CD4-positive, alpha-beta T cell treated with Interferon gamma for 1 hour (primary cell): Measurements from ENCODE around the gene EI24.

Experiments
- DNase-seq: peaks from one replicate; pipeline ENCODE4 v3.0.0-alpha.2; 2020

The EI24 gene

DNA sequence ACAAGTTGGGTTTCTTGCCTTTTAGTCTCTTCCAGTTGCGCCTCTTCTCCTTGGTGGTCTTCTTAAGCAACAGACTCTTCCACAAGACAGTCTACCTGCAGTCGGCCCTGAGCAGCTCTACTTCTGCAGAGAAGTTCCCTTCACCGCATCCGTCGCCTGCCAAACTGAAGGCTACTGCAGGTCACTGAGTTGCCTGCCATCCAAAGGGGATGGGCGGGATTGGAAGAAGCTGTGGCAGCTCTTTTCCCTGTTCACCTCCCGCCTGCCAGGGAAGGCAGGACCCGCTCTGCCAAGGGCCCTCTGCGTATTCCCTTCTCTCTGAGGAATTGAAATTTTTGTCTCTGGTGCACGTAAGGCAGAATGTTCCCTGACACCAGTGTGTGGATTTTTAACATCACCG is 14.2 kb downstream of the EI24 start:
- no peak for DNase-seq

DNA sequence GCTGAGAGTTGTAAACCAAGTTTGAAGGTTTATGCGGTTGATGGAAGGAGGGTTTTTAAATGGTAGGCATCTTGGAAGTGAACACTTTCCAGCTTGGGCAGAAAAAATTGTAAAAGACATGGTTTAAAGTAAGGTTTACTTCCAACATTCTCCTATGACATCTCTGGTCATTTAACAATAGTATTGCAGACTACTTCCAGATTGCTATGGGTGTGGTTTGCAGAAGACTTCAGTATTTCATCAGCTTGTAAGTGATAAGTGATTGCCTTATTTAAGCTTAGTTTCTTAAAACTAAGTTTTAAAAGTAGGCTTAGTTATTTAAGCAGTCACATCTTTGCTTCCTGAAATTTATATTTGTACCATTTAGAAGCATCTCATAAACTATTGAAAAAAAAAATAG is 16.2 kb downstream of the EI24 start:
- no peak for DNase-seq

DNA sequence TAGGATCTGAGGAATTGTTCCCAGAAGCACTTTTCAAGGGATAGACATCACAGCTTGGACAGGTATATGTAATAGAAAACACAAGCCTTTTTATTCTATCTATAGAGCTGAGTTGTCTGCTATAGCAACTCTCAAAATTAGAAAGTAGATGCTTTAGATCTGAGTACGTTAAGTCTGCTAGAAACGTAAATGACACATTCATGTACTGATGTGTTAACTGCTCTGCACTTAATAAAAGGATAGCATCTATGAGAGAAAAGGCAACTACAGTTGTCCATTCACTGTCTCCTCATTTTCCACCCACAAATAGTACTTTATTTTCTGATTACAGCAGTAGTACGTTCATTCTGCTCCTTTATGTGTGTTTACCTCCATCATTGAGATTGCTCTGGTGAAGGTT is 17.3 kb downstream of the EI24 start:
- DNase-seq, result no peak

DNA sequence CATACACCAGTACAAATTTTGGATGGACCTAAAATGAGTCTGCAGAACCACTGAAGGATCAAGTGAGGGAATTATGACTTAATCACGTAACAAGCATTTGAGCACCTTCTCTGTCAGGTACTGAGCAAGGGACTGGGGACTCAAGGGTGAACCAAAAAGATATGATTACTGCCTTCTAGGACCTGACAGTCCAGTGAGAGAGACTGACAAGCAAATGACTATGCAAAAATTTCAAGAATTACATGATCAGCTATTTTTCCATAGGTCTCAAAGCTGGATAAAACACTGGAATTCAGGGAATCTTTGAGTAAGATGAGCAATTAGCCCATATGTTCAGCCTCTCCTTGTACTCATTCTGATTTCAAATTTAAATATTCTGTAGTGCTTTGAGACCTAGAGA is 18.2 kb downstream of the EI24 start:
- no peak for DNase-seq

DNA sequence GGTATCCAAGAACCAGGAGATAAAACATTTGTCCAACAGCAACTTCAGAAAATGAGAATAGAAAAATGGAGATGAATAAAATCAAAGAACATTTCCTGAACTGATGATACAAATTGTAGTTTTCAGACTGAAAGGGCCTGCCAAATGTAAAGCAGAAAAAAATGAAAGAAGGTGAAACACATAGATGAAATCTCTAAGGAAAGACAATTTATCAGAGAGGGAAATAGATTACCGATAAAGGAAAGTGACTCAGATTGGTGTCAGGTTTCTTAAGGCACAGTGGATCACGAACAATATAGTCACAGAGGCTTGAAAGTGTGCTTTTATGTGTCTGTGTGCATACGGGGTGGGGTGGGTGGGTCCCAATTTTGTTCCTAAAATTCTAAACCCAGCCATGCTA is 19.2 kb downstream of the EI24 start:
- DNase-seq, result no peak

DNA sequence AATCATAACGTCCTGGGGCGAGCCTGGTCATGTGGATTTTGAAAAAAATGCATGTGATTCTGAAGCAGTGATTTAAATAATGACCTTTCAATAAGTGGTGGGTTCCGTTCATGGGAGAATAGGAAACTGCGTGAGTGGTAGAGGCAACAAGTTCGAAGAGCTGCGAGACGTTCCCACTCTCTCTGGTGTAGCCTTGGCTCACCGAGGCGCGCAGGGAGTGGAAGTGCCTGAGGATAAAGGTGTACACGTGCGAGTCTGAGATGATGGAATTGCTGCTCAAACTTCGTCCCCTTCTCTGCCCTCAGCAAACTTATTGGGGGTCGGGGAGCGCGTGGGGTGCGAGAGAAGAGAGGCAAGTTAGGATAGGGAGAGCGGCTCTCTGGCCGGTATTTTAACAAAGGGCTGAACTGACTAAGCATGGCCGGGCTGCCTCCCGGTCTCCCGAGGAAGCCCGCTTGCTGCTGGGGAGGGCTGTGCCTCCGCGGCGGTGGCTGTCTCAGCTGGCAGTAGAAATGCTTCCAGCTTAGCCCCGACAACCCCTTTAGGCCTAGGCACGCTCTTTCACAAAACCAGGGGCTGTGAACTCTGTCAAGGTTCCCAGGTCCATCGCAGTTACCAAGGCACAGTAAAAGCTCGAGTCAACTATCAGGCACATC is 22.5 kb downstream of the EI24 start:
- DNase-seq, result no peak

DNA sequence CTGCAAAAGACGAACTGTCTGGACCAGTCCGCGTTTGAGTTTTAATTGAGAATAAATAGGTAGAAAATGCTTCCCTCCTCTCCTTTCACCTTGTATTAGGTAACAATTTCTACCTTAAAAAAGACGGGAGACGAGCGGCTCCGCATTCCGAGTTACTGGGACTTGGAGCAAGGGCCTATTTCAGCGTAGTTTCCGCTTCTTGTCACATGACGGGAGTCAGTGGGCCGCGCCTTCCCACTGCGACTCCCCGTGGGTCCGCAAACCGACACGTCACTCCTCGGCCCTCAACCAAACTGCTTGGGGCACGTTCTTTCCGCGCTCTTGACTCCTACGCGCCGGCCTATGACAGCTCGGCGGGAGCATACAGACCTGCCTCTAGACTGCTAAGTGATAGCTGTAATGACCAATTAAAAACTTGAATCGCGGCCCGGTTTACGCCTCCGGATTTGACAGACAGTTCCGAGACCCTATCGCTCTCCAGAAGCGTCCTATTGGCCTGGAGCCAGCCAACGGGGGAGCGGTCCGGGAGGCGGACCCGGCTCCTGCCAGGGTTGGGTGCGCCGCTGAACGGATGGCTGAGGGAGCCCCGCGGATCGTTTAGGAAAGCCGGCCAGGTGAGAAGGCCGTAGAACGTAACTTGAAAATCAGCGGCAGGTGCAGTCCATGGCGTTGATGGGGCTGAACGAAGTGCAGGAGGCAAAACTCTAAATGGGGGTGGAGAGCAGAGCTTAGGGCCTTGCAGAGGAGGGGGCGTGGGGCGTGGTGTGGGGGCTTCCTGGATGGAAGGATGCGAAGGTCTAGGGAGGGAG is 23.2 kb downstream of the EI24 start, which contains the start of gene STT3A:
TSS of gene STT3A (plus strand) at position 548 of the 809 bp plus-strand sequence. CDS start 3,064 bp downstream, outside the sequence.
- peak; percentile 99 for DNase-seq

DNA sequence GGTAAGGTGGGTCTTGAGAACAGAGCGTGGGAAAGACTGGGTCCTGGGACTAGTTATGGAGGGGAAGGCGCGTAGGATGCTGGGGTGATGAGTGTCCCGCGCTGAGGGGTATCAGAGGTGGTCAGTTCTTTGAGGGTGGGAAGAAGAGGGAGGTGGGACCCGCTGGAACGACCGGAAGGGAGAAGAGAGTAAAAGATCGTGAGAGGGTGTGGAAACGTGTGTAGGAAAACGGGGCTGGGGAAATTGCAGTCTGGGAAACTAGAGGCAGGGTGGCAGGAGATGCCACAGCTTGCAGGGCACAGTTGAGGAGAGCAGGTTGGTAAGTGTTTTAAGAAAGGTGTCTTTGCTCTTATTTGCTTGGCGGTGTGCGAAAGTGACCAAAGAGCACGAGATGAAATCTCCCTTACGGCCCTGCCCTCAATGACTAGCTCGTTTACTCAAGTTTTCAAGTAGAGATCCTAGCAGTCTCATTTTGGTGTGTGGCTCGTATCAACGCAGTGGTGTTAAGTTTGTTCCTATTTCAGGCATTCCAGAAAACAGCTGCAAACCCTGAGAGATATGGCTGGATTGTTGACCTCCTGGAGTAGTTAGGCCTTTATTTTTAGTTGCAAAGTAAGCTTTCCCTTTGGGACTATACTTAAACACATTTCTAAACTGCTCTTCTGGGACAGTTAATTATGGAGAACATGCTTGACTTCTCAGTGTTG is 24.0 kb downstream of the EI24 start:
- DNase-seq, result no peak

DNA sequence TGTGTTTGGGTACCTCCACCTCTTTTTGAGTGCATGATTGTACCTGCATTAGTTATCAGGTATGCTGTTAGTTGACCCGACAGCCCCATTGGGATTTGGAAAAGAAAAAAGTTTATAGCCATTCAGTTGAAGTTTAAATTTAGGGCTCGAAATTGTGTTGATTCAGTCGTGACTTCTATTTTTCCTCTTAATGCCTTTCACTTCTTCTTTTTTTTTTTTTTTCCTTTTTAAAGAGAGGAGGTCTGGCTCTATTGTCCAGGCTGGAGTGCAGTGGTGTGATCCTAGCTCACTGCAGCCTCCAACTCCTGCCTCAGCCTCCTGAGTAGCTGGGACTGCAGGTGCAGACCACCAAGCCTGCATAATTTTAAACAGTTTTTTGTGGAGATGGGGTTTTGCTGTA is 25.7 kb downstream of the EI24 start:
- no peak for DNase-seq

DNA sequence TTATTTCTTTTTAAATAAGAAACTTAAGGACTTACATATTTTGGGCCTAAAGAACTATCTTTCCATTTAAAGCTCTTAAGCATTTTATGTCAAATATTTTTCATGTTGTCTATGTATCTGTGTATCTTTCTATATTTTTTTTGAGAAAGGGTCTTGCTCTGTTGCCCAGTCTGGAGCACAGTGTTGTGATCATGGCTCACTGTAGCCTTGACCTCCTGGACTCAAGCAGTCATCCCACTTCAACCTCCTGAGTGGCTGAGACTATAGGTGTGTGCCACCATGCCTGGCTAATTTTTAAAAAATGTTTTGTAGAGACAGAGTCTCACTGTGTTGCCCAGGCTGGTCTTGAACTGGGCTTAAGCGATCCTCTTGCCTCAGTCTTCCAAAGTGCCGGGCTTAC is 31.4 kb downstream of the EI24 start:
- no peak for DNase-seq

DNA sequence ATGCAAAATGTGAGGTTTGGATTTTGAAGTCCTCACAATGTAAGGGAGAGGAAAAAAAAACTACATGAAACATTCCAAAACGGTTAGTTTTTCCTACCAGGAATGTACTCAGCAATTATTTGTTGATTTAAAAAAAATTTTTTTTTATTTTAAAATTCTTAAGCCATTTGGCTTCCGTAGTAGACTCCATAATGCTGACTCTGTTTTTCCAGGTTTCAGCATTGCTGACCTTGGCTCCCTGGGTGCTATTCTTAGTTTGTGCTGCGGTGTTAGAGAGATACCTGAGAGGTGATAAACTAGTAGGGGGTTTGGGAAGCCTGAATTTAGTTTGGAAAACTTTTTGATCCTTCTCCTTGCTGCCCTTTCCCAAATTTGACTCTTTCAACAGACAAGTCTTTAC is 33.9 kb downstream of the EI24 start:
- no peak for DNase-seq

DNA sequence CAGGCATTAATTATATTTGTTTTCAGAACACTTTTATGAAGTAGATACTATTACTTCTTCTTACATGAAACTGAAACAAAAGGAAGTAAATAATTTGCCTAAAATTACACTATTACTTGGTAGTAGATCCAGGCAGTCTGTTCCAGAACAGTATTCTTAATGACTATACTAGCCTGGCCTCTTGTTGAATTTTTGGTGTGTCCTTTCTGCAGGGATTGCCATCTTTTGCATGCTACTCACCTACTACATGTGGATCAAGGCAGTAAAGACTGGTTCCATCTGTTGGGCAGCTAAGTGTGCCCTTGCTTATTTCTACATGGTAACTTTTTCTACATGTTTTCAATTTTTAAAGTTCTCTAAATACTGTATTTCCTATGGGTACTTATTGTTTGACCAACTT is 36.1 kb downstream of the EI24 start:
- DNase-seq, result no peak

DNA sequence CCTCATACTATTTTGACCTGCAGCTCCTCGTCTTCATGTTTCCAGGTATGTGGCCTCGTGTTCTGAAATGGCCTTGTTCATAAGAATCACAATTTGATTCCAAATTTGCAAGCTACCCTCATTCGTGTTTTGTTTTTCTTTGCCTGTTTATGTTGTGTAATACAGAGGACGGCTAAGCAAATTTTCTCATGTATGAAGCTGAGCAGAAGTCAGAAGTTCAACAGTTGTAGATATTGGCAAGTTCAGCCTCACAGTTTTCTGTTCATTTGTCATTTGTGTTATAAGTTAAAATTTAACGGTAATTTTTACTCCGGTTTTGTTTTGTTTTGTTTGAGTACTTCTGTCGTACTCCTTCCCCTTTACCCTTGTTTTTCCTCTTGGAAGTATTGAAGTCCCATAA is 40.3 kb downstream of the EI24 start:
- DNase-seq, result no peak

DNA sequence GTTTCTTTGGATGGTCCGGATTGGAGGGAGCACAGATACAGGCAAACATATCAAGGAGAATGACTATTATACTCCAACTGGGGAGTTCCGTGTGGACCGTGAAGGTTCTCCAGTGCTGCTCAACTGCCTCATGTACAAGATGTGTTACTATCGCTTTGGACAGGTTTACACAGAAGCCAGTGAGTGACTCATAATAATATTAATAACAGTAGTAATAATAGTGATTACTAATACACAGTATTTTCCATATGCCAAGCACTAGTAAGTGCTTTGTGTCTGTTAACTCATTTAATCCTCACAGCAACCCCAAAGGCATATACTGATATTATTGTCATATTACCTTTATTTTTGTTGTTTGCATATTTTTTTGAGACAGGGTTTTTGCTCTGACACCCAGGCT is 49.1 kb downstream of the EI24 start:
- DNase-seq, result no peak

DNA sequence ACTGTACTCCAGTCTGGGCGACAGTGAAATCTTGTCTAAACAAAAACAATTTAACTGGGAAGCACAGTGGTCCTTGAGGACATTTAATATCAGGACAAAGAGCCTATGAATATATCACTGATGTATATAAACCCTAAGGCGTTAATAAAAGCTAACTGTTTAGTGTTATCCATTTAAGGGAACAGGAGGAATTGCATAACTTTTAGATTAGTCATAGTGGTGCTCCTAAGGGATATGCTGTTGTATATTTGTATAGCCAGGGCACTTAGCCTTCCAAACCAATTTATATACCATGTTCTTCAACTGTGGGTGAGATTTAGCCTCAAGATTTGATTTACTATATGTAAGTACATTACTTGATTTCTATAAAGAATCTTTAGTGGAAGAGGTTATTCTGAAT is 52.7 kb downstream of the EI24 start:
- no peak for DNase-seq

DNA sequence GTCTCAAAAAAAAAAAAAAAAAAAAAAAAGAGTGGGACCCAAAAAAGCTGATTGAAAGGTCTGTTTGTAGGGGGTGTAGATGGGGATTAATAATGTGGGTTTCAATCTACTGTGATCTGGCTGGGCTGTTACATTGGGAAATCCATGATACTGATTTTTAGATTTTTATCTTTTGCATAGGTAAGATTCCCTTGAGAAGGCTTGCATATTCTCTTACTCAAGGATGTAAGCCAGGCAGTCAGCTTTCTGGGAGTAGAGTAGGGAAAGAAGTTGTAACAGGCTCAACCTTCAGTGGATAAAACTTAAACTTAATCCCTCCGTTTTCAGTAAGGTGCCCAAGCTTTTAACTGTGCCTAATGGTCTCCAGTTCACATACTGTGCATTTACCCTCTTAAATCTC is 53.8 kb downstream of the EI24 start:
- DNase-seq, result no peak

DNA sequence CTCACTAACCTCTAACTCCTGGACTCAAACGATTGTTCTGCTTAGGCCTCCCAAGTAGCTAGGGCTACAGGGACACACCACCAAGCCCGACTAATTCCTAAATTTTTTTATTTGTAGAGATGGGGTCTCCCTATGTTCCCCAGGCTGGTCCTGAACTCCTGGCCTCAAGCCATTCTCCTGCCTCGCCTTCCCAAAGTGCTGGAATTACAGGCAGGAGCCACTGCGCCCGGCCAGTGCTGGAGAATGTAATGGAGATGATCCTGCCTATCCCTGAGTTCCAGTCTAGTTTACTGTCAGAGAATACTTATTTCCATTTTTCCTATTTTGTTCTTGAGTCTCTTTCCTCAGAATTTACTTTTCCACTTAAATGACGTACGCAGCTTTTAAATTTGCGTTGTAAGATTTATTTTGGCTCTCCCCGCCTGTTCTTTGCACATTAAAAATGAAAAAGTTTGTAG is 55.5 kb downstream of the EI24 start, which contains the start of gene CHEK1:
TSS of gene CHEK1 (plus strand) at position 408 of the 458 bp plus-strand sequence. CDS start 1,606 bp downstream, outside the sequence.
- no peak for DNase-seq

DNA sequence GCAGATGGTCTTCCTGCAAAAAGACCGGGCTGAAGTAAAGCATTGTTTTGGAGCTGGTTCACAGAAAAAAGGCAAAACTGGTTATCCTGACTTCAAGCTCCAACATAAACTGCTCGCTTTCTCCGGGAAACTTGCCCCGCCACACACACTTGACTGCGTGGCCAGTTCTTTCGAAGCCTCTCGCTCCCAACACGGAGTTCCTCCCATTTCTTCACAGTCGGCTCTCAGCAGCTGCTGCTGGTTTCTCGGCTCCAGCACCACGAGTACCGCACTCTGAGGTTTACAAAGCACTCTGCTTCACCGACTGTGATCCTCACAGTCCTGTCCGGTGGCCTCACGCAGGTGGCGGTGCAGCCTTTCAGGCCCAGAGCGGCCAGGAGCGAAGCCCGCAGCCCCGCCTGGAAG is 56.0 kb downstream of the EI24 start:
- DNase-seq, result no peak

DNA sequence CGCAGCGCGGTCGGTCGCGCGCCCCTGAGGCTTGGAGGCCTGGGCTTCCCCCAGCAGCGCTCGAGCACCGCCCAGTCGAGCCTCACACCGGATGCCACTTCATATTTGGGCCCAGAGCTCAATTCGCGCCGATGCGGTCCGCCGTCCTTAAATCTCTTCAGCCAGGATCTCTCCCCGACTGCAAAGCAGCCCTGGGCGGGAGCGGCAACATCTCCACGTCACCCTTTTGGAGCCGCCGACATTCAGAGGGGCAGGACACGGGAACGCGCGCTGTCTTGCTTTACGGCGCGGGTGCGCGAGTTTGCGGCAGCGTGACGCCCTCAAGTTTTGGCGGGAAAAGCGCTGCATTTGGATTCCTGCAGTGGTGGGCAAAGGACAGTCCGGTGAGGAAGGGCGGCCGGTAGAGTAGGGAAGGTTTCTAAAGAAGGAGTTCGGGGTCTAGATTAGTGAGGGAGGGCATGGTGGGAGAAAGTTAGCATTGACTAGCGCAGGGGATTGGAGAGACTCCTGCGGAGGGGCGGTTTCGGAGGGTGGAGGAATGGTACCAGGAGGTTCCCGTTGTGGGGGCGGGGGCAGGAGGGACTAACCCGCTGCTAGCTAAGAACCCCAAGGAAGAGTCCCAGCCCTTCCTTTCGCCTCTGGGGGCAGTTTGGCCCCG is 56.5 kb downstream of the EI24 start:
- peak; percentile 79 for DNase-seq

DNA sequence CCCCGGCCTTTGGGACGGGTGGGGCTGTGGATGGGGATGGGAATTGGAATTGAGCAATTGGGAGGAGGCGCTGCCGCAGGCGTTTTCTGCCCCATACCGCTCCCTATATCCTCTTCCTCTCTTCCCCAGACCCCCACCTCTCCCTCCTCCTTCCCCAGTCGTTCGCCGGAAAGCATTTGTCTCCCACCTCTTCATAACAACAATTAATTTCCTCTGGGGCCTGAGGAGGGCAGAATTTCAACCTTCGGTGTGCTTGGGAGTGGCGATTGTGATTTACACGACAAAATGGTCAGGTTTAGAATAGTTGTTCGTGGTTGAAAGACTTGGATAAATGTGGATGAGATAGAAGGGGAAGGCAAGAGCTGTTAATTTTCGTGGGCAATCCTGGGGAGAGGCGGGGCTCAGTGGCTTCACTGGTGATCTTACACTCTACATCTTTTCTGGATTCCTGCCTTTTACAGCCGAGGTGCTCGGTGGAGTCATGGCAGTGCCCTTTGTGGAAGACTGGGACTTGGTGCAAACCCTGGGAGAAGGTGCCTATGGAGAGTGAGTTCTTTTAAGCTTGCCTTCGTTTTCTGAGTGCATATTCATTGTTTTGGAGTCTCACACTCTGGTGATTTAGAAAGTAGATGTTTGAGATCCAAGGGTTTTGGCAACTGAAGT is 57.1 kb downstream of the EI24 start:
- peak; percentile 4 for DNase-seq

DNA sequence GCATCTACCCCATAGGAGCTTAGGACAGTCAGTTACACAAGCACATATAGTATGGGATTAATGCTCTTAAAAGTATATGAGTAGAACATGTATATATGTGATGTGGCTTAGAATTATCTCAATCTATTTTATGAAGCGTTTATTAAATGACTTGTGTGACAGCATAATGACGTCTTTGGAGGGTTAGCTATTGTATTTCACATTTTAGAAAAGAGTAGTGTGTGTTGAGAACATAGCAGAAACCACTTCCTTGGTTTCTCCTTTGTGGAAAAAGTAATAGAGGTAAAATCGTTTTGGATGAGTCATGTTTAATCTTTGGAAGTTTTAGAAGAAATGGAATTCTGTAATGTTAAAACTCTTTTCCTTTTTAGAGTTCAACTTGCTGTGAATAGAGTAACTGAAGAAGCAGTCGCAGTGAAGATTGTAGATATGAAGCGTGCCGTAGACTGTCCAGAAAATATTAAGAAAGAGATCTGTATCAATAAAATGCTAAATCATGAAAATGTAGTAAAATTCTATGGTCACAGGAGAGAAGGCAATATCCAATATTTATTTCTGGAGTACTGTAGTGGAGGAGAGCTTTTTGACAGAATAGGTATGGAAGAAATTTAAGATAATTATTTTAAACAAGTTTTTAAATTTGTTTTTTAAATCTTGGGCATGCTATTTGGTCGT is 58.1 kb downstream of the EI24 start:
- no peak for DNase-seq
